Astrocyte of the cerebellum (primary cell): ENCODE measurements around the gene WLS.

ENCODE experiments used
- DNase-seq: peaks from one replicate; pipeline ENCODE4 v3.0.0-alpha.2; 2011; ENCODE audit warnings: low read depth
- H3K4me3 ChIP-seq: 2 replicates; pipeline ENCODE4 v1.5.1; 2011; ENCODE audit warnings: mild to moderate bottlenecking, low read depth, low read length, moderate library complexity
- CTCF ChIP-seq: IDR thresholded peaks from 2 replicates; pipeline ENCODE4 v1.5.1; 2012; ENCODE audit warnings: low read length, low read depth, moderate library complexity, mild to moderate bottlenecking; ENCODE audit errors: missing control alignments
- in situ Hi-C: cut with HindIII; loops from 2 replicates; pipeline ENCODE4 v1.10.0; 2017; ENCODE audit warnings: low sequenced_read_pairs

The WLS gene

GRCh38 chr1:68213843-68214242, 18.5 kb downstream of the WLS start:
- H3K4me3 ChIP-seq = no peak overlapping the region
- DNase-seq = no peak
- in situ Hi-C loops = no loop called here
- no peak for TF ChIP-seq CTCF

GRCh38 chr1:68211761-68212380, 20.5 kb downstream of the WLS start:
- in situ Hi-C loops = no loop called here

GRCh38 chr1:68210829-68211228, 21.5 kb downstream of the WLS start:
- in situ Hi-C loops = no loop called here
- no peak for TF ChIP-seq CTCF
- DNase-seq = no peak
- H3K4me3 ChIP-seq = no peak overlapping the region

More at GRCh38 chr1:68211761-68212380, 20.5 kb downstream of the WLS start:
- DNase-seq = no peak
- H3K4me3 ChIP-seq = no peak overlapping the region
- TF ChIP-seq CTCF = no peak

DNA sequence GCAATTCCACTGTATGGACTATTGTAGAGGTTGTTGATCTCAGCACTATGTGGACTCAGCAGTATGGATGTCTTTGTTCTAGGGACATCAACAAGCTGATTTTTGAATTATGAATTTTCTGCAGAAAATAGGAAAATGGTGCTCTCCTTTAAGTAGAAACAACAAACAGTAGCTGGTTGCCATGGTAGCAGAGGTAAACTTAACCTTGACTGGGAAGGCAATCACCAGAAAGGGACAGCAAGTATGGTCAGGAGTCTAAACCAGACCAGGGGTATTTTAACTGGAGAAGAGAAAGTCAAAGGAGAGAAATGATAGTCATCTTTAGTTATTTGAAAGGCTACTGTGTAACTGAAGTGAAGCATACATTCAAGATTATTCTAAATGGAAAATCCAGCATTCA, 22.3 kb downstream of the WLS start:
- no peak for TF ChIP-seq CTCF
- no peak overlapping the region for H3K4me3 ChIP-seq
- no peak for DNase-seq
- in situ Hi-C loops = no loop called here

GRCh38 chr1:68206848-68207689, 25.3 kb downstream of the WLS start:
- in situ Hi-C loops = no loop called here
- DNase-seq = peak; percentile 65
- TF ChIP-seq CTCF = no peak
- no peak overlapping the region for H3K4me3 ChIP-seq

DNA sequence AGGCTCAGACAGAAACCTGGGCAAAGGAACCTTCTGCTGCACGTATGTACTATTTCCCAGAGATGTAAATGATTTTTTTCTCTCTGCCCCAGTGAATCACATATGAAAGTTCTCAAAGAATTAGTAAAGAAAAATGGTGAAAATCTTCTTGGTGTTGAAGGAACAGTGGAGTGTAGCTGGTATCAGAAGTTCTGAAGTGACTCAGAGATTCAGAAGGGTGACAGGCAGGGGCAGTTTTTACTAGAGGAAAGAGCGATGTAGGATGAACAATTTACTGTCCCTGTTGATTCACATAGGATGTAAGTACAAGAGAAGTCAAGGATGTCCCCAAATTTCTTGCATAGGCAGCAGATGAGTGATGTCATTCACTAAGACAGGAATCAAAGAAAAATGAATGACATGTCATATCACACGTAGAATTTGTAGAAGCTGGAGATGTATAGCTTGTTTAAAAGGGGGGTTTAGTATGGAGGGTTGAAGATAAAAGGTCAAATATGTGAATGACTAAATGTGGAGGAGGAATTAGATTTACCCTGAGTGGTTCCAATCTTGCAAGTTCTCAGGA, 26.4 kb downstream of the WLS start:
- in situ Hi-C loops = no loop called here
- no peak for DNase-seq
- H3K4me3 ChIP-seq = no peak overlapping the region
- no peak for TF ChIP-seq CTCF
